ENCODE data around the gene CYP27A1. TPM values are rescaled to one million over a fixed set of nuclear protein-coding genes. Genes with fewer than 3 reads are reported as not detected.

CYP27A1 gene
- total and polyA plus RNA-seq, 9 of the 15 experiments (the other 6 are each of a cell fraction or from before 2014, with no cell fraction given): 0.20 TPM; not detected in 8

- POLR2A ChIA-PET: interaction anchor here (1.1 kb wide), 1 partner anchor 10 kb away, joined by 4 read pairs; no protein-coding TSS in a partner anchor
- FAIRE-seq: no peak
Observed at GRCh38 chr2:218780851-218781690, 876 bp upstream of the CYP27A1 start.

More at GRCh38 chr2:218780851-218781690, 876 bp upstream of the CYP27A1 start:
- Histone ChIP-seq H2AFZ (ENCODE audit: low read depth, low read length) (no peak overlapping the region), H3K27ac (ENCODE audit: extremely low read depth, low read depth, low read length) (no peak overlapping the region), H3K9me1 (ENCODE audit: control insufficient read depth, insufficient read depth, low read length) (no peaks in the 10 kb centered on the region), H3K79me2 (ENCODE audit: control insufficient read depth, insufficient read depth, low read length) (no peaks in the 10 kb centered on the region), H3K4me1 (replicated peaks in 1 of 2; ENCODE audit: control insufficient read depth in 2 of 2, insufficient read depth in 2 of 2, low read length in 2 of 2) (peaks cover 0 to 8% of the 10 kb centered on the region in 2 experiments; a peak in 2 of 5 replicates), H4K20me1 (replicated peaks; ENCODE audit: control insufficient read depth, insufficient read depth, low read length) (no peaks in the 10 kb centered on the region), H3K4me3 (no peak overlapping the region), H3K9ac (ENCODE audit: insufficient read depth in 1 of 2, low read depth in 2 of 2, low read length in 2 of 2) (no peak overlapping the region), H3K36me3 (ENCODE audit: control insufficient read depth, insufficient read depth, low read length) (no peaks in the 10 kb centered on the region), H3K9me3 (replicated peaks; ENCODE audit: control insufficient read depth, insufficient read depth, low read depth, low read length) (no peaks in the 10 kb centered on the region), H3K4me2 (ENCODE audit: insufficient read depth, low read length) (no peak overlapping the region), H3K27me3 (ENCODE audit: control insufficient read depth in 2 of 2, insufficient read depth in 2 of 2, low read length in 2 of 2) (peaks cover 8 to 31% of the 10 kb centered on the region in 2 experiments; a peak in 4 of 5 replicates)
- intact Hi-C loops (cut with micrococcal nuclease): no loop called here
- ATAC-seq: no peak
- TF ChIP-seq CAMTA2 (CRISPR knock-in tag; conservative IDR thresholded peaks at IDR 0.05): no peak
- no peak for TF ChIP-seq STAT5B (CRISPR knock-in tag; IDR thresholded peaks at IDR 0.05)
- no peak for TF ChIP-seq ZNF444 (CRISPR knock-in tag; IDR thresholded peaks at IDR 0.05)
- no peak for TF ChIP-seq DNMT1 (IDR thresholded peaks at IDR 0.05)
- no peak for TF ChIP-seq SIN3B (IDR thresholded peaks at IDR 0.05; ENCODE audit: low read depth)
- TF ChIP-seq, protein P1, sequence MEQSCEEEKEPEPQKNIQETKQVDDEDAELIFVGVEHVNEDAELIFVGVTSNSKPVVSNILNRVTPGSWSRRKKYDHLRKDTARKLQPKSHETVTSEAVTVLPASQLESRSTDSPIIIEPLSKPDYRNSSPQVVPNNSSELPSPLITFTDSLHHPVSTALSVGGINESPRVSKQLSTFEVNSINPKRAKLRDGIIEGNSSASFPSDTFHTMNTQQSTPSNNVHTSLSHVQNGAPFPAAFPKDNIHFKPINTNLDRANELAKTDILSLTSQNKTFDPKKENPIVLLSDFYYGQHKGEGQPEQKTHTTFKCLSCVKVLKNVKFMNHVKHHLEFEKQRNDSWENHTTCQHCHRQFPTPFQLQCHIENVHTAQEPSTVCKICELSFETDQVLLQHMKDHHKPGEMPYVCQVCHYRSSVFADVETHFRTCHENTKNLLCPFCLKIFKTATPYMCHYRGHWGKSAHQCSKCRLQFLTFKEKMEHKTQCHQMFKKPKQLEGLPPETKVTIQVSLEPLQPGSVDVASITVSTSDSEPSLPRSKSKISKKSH (CRISPR knock-in tag; IDR thresholded peaks at IDR 0.05): no peak
- no peak for TF ChIP-seq ZNF445 (CRISPR knock-in tag; IDR thresholded peaks at IDR 0.05; ENCODE audit: low read depth)
- TF ChIP-seq WHSC1 (IDR thresholded peaks at IDR 0.05; ENCODE audit: low read length): no peak
- TF ChIP-seq SUPT5H (IDR thresholded peaks at IDR 0.05): no peak
- TF ChIP-seq, protein P2, sequence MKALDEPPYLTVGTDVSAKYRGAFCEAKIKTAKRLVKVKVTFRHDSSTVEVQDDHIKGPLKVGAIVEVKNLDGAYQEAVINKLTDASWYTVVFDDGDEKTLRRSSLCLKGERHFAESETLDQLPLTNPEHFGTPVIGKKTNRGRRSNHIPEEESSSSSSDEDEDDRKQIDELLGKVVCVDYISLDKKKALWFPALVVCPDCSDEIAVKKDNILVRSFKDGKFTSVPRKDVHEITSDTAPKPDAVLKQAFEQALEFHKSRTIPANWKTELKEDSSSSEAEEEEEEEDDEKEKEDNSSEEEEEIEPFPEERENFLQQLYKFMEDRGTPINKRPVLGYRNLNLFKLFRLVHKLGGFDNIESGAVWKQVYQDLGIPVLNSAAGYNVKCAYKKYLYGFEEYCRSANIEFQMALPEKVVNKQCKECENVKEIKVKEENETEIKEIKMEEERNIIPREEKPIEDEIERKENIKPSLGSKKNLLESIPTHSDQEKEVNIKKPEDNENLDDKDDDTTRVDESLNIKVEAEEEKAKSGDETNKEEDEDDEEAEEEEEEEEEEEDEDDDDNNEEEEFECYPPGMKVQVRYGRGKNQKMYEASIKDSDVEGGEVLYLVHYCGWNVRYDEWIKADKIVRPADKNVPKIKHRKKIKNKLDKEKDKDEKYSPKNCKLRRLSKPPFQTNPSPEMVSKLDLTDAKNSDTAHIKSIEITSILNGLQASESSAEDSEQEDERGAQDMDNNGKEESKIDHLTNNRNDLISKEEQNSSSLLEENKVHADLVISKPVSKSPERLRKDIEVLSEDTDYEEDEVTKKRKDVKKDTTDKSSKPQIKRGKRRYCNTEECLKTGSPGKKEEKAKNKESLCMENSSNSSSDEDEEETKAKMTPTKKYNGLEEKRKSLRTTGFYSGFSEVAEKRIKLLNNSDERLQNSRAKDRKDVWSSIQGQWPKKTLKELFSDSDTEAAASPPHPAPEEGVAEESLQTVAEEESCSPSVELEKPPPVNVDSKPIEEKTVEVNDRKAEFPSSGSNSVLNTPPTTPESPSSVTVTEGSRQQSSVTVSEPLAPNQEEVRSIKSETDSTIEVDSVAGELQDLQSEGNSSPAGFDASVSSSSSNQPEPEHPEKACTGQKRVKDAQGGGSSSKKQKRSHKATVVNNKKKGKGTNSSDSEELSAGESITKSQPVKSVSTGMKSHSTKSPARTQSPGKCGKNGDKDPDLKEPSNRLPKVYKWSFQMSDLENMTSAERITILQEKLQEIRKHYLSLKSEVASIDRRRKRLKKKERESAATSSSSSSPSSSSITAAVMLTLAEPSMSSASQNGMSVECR (CRISPR knock-in tag; IDR thresholded peaks at IDR 0.05): no peak
- no peak for TF ChIP-seq PKNOX1 (IDR thresholded peaks at IDR 0.05)
- TF ChIP-seq PCBP2 (IDR thresholded peaks at IDR 0.05; ENCODE audit: low read depth, low read length, poor library complexity, severe bottlenecking): no peak
- CTCF ChIA-PET (ENCODE audit: low intra/inter-chr PET ratio): interaction anchor here (0.7 kb wide), 1 partner anchor 908 kb away, joined by 3 read pairs; no protein-coding TSS in a partner anchor
- no peak for DNase-seq (ENCODE audit: extremely low read depth in 1 of 4, low spot score in 3 of 4)
- no TSS peak for BruUV-seq (replicated peaks)
- in situ Hi-C loops (cut with MboI): no loop called here
- WGBS (ENCODE audit: insufficient coverage, low coverage, missing lambda C conversion rate): 24% methylated on average over 14 of the region's 15 CpGs

Data from K562 (cell line).